Suprapubic skin (tissue), 4 donors: Measurements from ENCODE around the gene SLC24A4.

Experiments used
- POLR2A ChIP-seq, 2 donors: fragments of 450-650 bp; IDR thresholded peaks; one replicate each; pipeline ENCODE4 v1.6.1; 2017; ENCODE audit warnings: antibody characterized with exemption in 2 of 2, mild to moderate bottlenecking in 2 of 2, moderate library complexity in 2 of 2
- POLR2AphosphoS5 ChIP-seq, 3 donors: sonication (generic); formaldehyde crosslinking; IDR thresholded peaks; one replicate each; pipeline ENCODE4 v1.6.1; 2017; ENCODE audit warnings: antibody characterized with exemption in 3 of 3
- TF ChIP-seq, protein P1 (sequence below), 2 donors: fragments of 200-600 bp in 1 of 2; fragments of 450-650 bp in 1 of 2; sonication (generic) in 1 of 2; IDR thresholded peaks; one replicate each; pipeline ENCODE4 v1.5.1; 2016 to 2019; ENCODE audit warnings: antibody characterized with exemption in 2 of 2, mild to moderate bottlenecking in 1 of 2, moderate library complexity in 1 of 2

DNA sequence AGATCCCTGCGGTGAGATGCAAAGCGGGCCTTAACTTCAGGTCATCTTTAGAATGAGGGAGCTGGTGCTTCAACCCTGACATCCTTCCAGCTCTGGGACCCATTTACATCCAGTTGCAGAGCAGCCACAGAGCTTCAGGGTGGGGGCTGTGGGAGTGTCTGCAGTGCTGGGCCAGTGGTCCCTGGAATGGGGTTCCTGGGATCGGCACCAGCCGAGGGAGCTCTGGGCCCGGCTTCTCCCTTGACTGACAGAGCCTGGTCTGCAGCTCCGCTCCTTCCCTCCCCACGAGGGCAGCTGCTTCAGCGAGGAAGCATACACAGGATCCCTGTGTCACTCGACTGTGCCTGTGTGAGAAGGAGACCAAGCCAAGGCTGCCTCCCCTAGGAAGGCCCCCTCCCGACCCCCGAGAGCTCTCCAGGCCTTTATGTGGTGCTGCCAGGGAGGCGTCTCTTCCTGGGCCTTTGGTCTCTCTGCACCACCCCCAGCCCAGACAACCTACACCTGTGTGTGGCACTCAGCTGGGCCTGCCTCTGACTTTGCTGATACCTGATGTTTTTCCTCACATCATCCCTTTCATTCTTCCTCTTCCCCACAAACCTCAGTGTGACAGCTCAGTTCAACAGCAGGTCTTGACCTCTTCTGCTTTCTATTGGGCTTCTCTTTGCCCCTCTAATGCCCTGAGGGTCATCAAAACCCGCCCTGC is 142.5 kb downstream of the SLC24A4 start:
- TF ChIP-seq POLR2AphosphoS5 (IDR thresholded peaks at IDR 0.05) (no peak), POLR2A (IDR thresholded peaks at IDR 0.05) (no peak)
- TF ChIP-seq, protein P1, sequence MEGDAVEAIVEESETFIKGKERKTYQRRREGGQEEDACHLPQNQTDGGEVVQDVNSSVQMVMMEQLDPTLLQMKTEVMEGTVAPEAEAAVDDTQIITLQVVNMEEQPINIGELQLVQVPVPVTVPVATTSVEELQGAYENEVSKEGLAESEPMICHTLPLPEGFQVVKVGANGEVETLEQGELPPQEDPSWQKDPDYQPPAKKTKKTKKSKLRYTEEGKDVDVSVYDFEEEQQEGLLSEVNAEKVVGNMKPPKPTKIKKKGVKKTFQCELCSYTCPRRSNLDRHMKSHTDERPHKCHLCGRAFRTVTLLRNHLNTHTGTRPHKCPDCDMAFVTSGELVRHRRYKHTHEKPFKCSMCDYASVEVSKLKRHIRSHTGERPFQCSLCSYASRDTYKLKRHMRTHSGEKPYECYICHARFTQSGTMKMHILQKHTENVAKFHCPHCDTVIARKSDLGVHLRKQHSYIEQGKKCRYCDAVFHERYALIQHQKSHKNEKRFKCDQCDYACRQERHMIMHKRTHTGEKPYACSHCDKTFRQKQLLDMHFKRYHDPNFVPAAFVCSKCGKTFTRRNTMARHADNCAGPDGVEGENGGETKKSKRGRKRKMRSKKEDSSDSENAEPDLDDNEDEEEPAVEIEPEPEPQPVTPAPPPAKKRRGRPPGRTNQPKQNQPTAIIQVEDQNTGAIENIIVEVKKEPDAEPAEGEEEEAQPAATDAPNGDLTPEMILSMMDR (IDR thresholded peaks at IDR 0.05): no peak
